GM12891 (cell line): ENCODE results near the gene FAM170B.

ENCODE experiments used
- DNase-seq: peaks from one replicate; pipeline ENCODE4 v3.0.0; 2011; ENCODE audit warnings: low spot score; ENCODE audit not compliant: insufficient read length
- FAIRE-seq: peaks from 2 replicates; lab custom pipeline; 2011; peaks lifted over from hg19 to GRCh38; lab: Jason Lieb, UNC
- PAX5 ChIP-seq: IDR thresholded peaks from 2 replicates; pipeline ENCODE4 v1.6.1; 2011; ENCODE audit warnings: low read length, moderate library complexity, mild to moderate bottlenecking; ENCODE audit not compliant: insufficient read depth, severe bottlenecking
- POLR2A ChIP-seq: IDR thresholded peaks from 2 replicates; pipeline ENCODE4 v1.6.1; 2011; ENCODE audit warnings: low read depth, low read length, control low read depth
- POLR2AphosphoS5 ChIP-seq: IDR thresholded peaks from 2 replicates; pipeline ENCODE4 v1.6.1; 2011; ENCODE audit warnings: low read depth, low read length, control low read depth
- POU2F2 ChIP-seq: IDR thresholded peaks from 2 replicates; pipeline ENCODE4 v1.6.1; 2011; ENCODE audit warnings: low read depth, mild to moderate bottlenecking, control low read depth, low read length, moderate library complexity
- SPI1 ChIP-seq: IDR thresholded peaks from 2 replicates; pipeline ENCODE4 v1.6.1; 2011; ENCODE audit warnings: low read depth, low read length, control low read depth
- TAF1 ChIP-seq: IDR thresholded peaks from 2 replicates; pipeline ENCODE4 v1.6.1; 2011; ENCODE audit warnings: low read depth, low read length, control low read depth

Gene FAM170B

DNA sequence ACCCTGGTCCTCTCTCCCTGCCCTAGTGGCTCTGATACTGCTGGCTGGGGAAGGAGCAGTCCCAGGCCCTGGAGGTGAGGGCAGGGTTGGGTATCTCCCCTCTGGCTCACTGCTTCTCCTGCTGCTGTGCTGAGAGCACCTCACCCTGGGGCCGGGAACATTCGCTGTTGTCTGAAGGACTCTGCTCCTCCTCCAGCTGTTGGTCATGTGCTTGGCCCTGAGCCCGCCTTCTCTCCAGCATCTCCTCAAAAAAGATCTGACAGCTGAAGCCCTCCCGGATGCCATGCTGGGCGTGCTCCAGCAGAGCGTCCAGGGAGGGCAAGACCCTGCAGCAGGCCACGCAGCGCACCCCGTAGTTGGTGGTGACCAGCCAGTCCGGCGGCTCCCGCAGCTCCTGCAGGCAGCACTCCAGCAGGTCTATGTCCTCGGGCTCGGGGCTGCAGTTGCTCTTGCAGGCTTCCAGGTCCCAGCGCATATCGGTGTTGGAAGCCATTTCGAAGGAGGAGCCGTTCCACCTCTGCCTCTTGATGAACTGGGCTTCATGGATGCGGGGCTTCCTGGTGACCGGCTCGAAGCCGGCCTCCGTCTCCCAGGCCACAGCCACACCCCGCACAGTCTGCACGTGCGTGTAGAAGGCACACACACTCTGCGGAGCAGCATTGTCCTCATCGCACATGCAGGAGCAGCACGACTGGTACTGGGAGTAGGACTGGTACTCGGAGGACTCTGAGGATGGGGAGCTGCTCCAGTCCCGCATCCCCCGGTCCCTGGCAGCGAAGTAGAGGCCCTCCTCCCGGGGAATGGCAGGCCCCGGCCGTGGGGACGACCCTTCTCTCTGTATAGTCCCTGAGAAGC is 2.1 kb downstream of the FAM170B start:
- TF ChIP-seq SPI1 = no peak
- TF ChIP-seq POU2F2 = no peak
- TF ChIP-seq TAF1 = no peak
- no peak for TF ChIP-seq POLR2A
- no peak for TF ChIP-seq PAX5
- TF ChIP-seq POLR2AphosphoS5 = no peak
- DNase-seq (no peak), FAIRE-seq (no peak)

DNA sequence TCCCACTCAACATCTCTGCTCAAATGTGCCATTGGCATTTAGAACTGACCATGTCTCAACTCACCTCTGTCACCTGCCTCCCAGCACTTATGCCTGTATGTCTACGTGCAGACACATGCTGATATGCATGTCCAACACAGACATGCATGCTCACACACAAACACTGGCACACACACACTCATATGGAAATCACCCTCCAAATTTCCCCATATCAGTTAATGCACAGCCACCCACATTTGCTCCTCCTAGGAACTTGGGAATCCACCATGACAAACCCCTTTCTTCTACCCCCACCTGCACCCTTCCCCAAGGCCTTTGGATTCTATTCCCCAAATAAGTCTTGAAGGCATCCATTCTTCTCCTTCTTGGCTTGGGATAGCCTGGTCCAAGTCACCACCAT is 4.4 kb downstream of the FAM170B start:
- TF ChIP-seq POLR2A (no peak), POLR2AphosphoS5 (no peak), SPI1 (no peak), TAF1 (no peak), PAX5 (no peak), POU2F2 (no peak)
- DNase-seq = no peak
- FAIRE-seq = no peak

DNA sequence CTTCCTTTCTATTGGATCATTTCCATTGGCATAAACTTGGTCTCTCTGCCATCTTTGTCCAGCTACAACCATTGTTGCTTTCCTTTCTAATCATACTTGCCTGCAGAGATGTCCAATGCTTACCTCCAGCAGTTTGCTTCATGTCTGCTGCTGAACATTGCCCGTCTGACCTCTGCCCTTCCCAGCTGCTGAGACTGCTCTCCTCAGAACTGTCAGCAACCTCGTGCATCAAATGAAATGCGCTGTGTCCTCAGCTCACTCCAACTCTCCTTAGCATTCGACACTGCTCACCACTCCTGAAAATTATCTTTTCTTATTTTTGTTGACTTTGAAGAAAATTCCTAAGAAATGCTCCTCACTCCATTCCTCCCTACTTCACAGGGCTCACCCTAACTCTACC is 5.0 kb downstream of the FAM170B start:
- TF ChIP-seq PAX5 (no peak), POLR2A (no peak), SPI1 (no peak), POU2F2 (no peak), POLR2AphosphoS5 (no peak), TAF1 (no peak)
- FAIRE-seq (no peak), DNase-seq (no peak)

DNA sequence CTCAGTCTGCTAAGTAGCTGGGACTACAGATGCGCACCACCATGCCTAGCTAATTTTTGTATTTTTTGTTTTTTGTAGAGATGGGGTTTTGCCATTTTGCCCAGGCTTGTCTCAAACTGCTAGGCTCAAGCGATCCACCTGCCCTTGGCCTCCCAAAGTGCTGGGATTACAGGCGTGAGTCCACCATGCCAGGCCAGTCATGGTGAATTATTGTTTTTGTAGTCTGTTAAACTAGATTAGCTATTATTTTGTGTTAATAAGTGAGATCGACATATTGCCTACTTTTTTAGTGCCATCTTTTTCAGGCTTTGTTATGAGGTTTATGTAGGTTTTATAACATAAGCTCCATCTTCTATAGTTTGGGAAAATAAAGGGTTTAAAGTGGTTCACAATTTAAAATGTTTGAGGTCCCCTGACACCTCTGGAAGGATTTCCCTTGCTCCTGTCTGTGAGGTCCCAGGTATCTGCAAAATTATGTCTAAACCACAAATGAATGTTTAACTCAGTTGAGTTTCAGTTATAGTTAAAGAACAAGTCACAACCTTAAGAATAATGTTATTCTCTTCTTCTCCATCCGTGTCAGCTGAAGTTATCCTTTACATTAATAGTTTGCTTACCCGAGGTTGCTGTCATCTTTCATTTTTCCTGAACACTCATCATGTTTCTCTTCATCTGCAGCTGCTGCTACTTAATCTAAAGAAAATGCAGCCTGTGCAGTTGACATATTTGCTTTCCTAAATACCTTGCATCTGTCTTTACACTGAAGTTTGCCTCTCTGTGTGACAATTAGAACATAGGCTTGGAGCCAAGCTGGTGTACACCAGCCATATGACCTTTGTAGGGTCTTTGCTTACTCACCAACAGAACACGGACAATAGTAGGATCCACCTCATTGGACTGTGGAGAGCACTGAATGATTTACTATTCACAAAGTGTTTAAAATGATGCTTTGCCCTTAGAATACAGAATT is 9.6 kb downstream of the FAM170B start:
- TF ChIP-seq POLR2A (no peak), PAX5 (no peak), POLR2AphosphoS5 (no peak), TAF1 (no peak), POU2F2 (no peak), SPI1 (no peak)
- FAIRE-seq = no peak
- no peak for DNase-seq

DNA sequence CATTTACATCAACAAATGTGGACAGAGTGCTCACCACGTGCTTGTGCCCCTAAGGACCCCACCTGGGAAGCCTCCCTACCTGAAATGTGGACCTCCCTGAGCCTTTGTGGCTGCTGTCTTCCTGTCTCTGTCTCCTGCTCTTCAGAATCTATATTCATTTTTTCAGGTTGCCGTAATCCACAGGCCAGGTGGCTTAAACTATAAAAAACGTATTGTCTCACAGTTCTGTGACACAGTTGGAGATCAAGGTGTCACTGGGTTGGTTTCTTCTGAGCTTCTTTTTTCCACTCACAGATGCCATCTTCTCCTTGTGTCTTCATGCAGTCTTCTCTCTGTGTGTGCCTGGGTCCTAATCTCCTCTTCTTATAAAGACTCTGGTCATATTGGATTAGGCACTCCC is 12.9 kb downstream of the FAM170B start:
- TF ChIP-seq POLR2A (no peak), PAX5 (no peak), TAF1 (no peak), POU2F2 (no peak), SPI1 (no peak), POLR2AphosphoS5 (no peak)
- DNase-seq (no peak), FAIRE-seq (no peak)

DNA sequence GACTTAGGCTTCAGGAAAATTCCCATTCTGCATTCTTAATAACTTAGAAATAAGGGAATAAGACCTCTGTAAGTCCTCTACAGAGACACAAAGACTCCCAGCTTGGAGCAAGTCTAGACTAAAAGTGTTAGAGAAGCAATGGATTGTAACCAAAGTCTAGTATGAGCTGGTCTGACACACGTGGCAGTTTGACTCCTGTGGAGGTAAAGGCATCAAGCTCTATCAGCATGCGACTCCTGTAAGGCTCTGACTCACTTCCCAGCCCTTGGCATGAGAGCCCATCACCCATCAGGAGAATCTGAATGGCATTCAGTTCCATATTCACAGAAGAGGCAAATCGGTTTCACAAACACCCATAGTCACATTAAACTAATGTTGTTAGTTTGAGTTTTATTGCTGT is 14.1 kb downstream of the FAM170B start:
- FAIRE-seq (no peak), DNase-seq (no peak)

DNA sequence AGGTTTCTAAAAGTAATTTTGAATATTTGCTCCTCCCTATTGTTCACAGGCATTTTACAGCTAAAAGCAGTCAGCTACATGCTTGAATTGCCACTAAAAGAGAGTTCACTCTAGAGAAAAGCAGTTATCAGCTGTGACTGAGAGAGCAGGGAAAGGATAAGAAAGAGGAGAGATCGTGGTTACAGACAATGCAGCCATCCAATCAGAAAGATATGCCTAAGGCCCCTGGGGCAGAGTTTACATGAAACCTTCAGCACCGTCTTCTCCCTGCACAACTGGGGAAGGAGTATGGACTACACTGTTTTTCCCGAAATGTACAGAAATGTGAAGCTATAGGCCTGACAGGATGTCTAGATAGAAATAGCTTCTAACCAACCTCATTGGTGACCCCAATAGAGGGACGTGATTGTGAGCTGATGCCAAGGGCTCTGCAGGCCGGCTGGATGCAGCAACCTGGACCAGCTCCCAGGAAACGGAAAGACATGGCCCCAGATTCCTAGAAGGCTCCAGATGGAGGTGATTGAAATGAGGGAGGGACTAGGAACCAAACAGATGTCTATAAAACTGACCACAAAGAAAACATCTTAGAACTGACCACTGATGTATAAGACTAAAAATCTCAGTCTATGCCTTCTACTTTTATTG is 15.3 kb downstream of the FAM170B start:
- DNase-seq (no peak), FAIRE-seq (no peak)
- TF ChIP-seq POLR2A (no peak), POLR2AphosphoS5 (no peak), PAX5 (no peak), TAF1 (no peak), SPI1 (no peak), POU2F2 (no peak)

More for the DNA sequence above, 14.1 kb downstream of the FAM170B start:
- TF ChIP-seq PAX5 (no peak), POLR2A (no peak), TAF1 (no peak), POU2F2 (no peak), SPI1 (no peak)

DNA sequence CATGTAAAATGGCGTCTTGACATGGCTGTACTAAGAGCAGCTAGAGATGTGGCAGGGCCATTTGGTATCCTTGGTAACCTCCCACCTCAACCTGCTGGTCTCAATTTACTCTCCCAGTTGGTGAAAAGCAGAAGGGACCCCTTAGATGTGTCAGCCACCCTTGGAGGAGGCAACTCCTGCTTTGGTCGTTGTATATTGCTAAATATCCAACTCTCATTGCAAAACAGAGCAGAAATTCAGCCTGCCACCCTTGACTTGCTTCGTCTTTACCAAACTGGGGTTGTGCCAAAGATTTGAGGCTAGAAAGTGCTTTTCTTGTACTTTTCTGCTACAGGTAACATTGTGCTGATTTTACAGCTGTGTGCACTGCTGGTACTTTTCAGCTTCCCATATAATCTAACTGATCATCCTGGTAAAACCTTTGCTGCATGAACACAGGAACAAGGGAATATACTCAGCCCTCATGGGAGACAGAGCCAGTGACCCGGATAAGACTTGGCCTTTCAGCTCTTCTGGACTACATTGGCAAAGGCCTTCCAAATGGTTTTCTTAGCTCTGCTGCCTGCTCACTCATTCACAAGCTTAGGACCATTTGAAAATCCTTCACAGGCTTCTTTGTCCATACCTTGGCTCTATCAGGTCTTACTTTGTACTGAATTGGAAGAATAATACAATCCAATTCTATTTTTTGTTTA is 16.3 kb downstream of the FAM170B start:
- DNase-seq (no peak), FAIRE-seq (no peak)
- TF ChIP-seq POLR2A = no peak
